HG02759 (cell line): Measurements from ENCODE around the gene IPO4.

Experiments
- ATAC-seq: cut with Tn5 transposase; IDR thresholded peaks from one replicate; pipeline ENCODE4 v1.9.1; 2021; ENCODE audit warnings: mild to moderate bottlenecking, moderate library complexity; ENCODE audit not compliant: unreplicated experiment

Gene IPO4

DNA sequence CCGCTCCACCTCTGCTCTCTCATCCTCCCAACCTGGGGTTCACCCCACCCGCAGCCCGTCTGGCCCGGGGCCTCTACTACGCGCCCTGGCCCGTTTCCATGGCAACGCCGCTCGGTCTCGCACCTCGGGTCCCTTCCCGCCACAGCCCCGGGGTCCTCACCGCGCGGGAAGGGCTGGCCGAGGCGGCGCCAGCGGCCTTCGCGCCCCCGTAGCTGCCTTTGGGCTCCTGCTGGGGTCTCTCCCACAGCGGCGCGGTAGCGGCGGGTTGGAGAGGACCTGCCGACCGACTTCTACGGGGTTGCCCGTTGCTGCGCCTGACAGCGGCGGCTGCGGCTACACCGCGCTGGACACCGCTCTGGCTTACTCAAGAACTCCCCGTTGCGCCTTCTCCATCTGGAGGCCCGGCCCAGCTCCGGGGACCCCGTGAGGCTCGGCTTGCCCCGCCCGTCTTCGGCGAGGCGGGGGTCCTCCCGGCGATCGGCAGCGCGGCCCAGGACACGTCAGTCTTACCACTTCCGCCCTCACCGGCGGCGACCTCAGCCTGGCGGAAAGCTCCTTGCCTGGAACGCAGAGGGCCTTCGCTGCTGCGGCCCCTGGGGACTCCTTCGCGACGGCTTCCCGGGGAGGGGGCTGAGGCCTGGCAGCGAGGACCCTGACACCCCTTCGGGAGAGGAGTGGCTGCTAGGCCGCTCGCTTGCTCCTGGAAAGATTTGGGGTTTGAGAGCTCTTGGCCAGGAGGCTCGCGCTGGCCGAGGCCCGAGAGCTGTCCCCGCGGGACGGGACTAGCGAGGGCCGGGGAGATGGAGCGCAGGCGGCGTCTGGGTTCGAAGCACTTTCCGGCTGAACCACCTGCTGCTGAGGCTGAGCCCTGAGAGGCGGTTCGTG lies 6.8 kb upstream of the IPO4 start, which contains the start of gene TM9SF1:
TM9SF1 (minus strand) TSS at position 256 of the 885 bp plus-strand sequence. CDS start 422 bp downstream, outside the sequence.
- peak; percentile 93 for ATAC-seq

DNA sequence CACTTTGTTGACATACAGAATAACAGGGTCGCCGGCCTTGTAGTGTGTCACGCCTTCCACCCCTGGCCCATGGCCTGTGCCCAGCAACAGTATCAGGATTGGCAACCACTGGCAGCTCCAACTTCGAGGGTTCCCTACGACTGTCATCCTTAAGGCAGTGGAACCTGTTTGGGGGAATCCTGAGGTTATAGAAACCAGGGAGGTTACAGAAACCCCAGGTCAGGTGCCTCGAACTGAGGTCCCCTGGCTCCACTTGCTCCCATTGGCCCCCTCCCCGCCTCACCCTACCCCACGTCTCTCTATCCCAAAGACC lies 6.2 kb upstream of the IPO4 start:
- ATAC-seq: no peak

DNA sequence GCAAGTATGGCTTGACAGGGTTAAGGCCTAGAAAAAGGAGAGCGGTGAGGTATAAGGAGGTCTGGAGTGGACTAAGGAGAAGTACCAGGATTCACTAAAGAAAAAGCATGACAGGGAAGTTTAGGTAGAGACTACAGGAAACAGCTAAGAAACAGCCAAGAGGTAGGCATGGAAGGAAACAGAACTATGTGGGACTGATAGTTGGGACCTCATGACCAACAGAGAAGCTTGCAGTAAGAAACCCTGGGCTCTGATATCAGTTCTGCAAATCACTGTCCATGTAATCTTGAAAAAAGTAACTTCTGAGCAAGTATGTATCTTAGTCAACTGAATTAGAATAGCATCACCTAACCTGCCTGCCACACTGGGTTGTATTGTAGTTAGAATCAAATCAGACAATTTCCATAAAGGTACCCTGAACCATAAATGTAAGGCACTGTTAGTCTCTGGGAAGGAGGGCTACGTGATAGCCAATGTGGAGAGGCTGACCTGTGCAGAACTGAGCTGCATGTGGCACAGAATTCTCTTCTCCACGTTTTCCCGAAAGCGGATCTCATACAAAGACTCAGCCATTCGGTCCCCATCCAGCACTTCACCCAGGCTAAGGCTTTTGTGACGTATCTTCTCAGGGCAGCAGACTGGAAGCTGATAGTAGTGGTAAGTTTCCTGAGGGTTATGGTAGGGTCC lies 5.7 kb upstream of the IPO4 start:
- ATAC-seq: no peak

DNA sequence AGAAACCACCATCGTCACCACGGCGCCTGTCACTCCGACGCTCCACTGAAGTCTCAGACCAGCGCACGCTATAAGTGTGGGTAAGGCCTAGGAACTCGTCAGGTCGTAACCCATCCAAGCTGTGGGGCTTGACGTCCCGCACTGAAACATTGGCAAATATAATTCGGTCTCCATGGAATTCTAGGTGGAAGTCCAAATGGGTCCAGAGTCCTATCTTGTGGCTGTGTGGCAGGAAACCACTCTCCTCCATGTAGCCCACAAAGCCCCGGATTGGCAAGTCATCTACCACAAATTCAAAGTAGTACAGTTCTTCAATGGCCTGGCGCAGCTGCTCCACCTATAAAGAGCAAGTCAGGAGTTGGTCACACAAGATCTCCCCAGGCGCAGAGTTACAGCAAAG lies 4.3 kb upstream of the IPO4 start:
- no peak for ATAC-seq

DNA sequence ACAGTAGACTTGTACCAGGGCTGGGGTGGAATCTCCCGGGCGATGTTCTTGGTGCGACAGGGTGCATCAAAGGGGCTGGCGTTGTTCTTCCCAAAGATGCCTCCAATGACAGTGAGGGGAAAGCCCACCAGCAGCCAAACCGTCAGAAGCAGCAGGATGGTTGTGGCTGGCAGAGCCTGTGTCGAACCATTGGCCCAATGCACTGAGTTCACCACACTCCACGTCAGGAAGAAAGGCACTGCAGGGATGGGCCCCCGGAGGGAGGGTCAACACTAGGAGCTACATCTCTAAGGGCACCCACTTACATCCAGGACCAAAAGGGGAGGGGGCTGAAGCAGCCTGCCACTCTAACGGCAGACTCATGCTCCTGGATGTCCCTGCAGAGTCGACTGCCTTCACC lies 1.8 kb upstream of the IPO4 start:
- no peak for ATAC-seq

DNA sequence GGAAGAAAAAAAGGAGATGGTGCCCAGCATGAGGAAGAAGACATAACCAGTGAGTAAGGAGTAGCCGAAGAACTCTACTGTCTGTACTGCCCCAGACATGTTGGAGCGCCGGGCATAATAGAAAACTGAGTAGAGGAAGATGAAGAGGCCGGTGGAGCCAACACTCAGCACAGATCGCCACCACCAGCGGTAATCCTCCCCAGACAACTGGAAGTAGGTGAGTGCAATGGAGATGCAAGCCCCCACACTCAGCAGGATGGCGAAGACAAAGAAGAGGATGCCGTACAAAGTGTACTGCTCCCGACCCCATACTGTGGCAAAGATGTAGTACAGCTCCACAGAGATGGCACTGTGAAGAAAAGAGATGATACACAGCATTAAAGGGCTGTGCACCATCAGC lies 844 bp upstream of the IPO4 start:
- no peak for ATAC-seq

DNA sequence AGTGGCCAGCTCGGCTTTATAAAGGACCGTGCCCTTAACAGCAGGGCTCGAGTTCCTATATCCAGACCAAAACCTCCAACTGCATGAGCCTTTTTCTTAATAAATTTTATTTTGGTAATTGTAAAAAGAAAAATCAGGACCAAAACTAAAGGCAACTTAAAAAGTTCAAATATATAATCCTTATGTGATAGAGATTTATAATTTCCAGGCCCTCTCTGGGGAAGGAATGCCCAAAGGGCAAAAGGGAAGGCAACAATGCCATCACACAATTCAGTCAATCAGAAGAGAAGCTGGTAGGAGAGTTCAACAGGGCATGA lies 401 bp upstream of the IPO4 start:
- ATAC-seq: no peak

DNA sequence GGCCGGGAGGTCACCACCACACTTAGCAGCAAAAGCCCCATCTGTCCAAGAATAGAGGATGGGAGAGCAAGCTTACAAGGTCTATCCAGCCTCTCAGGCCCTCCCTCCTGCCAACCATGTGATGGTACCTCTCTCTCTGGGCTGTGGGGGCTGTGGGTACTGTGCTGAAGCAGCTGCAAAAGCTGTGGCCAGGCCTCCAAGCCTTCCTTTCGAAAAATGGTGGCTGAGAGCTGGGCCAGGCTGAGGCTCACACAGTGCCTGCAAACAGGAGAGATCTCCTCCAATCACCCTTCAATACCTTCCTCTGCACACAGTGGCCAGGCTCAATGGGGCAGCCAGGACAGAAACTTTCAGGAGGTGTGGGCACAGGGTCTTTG lies 1.1 kb downstream of the IPO4 start:
- no peak for ATAC-seq

DNA sequence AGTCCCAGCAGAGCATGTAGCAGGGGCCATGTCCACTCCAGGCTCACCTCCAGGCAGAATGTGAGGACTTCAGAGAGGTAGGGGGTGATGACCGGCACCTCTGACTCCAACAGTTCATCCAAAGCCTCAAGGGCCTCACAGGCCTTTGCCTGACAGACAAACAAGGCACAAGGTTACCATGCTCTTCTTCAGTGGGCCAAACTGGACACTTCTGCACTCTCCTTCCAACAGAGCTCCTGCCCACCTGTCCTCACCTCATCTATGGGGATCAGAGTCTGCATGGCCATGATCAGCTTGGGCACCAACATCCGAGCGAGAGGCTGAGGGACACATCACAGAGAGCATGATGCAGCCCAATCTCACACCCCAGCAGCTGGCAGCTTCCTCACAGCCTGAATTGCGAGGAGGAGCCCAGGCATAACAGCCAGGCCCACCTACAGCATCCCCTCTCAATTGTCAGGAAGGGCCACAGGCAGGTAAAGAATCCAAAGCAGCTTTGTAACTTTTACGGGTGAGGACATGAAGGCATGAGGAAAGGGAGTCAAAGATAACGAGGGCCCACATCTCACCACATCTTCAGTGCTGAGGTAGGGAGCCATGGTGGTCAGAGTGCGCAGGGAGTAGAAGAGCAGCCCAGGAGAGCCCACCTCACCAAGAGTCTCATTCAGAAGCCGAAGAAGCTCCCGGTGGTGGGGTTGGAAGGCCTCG lies 1.6 kb downstream of the IPO4 start:
- ATAC-seq: no peak

DNA sequence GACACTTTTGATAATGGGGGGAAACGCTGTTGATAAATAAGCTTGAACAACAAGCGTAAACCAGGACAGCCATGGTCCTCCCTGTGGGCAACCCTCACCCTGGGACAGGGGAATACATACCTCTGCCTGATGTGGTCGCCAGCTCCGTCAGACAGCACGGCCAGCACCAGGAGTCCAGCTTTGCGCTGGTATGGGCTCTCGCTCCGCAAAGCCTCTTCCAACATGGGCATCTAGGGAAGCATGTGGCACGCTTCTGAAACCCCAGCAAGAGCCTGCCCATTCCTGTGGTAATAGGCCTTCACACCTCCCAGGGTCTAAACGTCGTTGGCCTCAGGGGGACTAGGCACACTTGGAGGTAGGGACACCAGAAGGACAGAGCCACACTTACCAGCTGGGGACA lies 2.9 kb downstream of the IPO4 start:
- ATAC-seq: no peak

DNA sequence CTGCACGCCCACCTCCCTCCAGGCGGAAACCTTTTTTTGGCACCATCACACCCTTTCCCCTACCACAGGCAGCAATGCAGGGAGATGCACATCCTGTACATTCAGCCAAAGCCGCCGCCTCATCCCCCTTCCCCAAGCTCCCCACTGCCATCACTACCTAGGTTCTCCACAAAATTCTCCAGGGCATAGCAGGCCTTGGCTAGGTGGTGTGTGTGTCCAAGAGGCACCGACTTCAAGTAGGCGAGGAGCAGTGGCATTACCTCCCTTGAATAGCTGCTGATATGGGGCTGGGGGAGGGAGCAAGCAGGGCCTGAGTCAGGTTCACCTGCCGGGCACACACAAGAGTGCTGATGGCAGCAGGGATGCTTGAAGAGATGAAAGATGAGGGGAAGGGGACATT lies 3.6 kb downstream of the IPO4 start:
- ATAC-seq: no peak

DNA sequence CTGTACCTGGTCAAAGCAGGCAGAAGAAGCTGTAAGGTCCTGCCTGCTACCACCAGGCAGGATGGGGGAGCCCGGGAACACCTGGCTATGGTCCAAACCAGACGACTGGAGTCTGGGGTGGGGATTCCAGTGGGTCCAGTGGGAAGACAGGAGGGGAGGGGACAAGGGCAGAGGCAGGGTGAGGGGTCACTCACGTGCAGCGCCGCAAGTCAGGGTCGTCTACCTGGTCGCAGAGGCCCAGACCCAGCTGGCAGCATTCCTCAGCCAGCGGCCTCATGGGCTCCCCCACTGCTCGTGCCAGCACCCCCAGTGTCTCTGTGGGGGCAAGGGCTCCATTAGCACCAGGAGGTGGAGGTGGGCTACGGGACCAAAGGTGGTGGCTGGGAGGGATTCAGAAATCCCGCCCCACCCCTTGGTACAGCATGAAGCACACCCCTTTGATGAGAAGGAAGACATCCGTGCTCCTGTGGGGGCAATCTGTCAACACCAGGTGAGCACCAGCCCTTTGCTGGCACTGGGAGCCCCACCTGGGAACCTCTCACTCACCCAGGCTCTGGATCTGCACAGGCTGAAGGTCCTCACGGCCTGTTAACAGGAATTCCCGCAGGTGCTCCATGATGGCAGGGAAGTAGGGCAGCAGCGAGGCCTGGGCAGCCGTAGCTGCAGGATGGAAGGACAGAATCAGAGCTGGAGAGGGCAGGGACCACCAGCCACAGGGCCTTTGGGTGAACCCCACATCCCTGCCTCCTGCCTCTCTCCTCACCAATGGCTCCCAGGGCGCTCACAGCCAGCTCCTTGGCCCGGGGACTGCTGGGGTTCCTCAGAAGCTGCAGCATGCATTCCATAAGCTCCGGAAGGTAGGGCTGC lies 4.3 kb downstream of the IPO4 start:
- no peak for ATAC-seq

DNA sequence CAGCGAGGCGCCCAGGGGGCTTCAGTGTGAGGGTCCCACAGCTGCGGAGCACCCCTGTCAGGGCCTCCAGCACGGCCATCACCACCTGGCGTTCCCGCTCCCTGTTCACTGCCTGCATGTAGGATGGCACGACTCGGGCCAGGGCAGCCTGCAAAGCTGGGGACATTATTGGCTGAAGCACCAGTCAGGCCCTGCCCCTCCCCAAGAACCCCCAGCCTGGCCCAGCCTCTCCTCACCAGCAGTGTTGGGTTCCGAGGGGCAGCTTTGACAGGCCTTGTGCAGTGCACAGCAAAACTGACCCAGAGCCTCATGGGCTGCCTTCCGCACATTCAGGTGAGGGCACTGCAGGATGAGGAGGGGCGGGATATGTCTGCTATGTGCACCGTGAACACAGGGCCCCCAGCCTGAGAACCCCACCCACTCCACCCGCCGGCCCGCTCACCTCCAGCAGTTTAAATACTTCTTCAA lies 5.6 kb downstream of the IPO4 start:
- no peak for ATAC-seq

DNA sequence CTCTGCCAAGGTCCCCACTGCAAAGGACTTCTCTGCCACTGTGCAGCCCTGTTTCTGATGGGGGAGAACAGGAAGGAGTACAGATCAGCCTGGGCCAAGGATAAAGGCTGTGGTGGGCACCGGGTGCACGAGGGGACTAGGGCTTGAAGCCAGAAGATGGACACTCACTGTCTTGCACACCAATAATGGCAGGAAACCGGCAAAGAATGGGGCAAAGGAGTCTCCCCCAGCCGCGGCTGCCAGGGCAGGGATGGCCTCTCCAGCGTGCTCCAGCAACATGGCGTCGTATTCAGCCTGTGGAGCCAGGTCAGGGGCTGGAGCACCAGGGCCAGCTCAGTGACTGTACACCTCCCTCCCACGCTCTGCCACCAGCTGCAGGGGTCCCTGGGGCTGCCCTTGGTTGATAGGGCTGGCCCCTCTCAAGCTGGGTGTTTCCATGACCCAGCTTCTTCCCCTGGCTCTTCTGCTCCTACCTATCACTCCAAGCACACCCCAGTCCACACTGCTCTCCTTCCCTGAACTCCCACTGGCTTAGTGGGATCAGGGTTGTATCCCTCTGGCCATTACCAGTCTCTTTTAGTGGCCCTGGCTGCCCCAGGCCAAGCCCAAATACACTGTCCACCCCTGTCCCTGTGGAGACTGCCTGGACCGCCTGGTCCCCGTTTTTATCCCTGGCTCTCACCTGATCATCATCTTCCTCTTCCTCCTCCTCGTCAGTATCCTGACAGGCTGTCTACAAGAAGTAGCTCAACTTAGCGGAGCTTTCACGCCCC lies 6.3 kb downstream of the IPO4 start:
- no peak for ATAC-seq

DNA sequence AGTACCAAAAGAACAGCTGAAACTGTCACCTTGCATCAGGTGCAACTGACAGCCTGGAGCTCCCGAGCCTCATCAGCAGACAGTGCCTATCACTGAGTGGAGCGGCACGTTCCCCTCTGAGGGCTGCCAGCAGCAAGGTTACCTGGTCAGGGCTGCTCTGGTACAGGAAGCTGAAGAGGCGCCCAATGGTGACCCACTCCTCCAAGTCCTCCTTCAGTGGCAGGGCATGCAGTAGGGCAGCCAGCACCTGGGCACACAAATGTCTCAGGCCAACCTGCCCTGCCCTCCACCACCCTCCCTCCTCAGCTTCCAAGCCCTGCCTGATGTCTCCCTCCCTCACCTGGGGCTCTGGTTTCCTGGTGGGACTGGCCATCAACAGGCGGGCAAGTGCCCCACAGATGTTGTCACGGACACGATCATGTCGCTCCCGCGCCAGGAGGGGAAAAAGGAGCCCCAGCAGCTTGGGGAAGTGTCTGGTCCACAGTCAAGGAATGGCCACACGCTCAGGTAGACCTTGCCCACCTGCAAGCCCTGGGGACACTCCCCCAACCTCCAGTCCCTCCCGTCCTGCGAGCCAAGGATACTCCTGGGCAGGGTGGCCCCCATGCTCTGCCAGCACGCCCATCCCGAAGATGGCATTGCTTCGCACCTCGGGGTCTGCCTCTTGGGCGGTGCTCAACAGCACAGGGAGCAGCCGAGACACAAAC lies 7.1 kb downstream of the IPO4 start:
- no peak for ATAC-seq

DNA sequence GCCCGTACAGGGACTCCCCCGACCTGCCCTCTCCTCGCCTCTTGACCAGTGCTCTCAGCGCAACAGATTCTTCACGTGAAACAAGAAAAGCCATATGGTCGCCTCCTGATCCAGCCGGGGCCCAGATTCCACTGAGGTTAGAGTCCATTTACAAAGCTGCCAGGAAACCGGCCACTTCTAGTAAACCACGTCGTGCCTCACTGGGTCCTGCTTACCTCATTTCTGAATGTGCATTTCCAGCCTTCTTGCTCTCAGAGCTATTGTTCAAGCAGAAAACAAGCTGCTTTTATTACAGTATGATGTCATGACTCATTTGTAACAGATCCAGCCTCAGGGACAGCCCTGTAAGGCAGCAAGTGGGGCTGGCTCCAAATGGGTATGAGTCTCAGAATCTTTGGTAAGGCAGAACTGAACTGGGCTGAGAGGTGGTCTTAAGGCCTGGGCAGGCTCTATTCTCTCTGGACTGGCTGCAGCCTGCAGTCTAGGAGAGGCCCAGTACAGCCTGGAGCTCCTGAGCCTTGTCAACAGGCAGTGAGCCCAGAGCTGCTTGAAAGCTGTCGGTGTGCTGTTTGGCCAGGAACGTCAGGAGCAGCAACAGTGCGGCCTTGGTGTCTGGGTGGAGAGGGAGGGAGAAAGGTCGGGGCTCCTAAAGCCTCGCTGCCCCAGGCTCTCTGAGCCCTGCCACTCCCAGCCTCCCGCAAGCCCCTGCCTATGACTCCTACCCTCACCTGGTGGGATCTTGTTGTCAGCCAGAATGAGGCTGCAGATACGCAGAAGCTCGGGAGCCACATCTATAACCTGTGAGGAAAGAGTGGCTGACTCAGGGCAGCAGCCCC lies 8.4 kb downstream of the IPO4 start:
- no peak for ATAC-seq

DNA sequence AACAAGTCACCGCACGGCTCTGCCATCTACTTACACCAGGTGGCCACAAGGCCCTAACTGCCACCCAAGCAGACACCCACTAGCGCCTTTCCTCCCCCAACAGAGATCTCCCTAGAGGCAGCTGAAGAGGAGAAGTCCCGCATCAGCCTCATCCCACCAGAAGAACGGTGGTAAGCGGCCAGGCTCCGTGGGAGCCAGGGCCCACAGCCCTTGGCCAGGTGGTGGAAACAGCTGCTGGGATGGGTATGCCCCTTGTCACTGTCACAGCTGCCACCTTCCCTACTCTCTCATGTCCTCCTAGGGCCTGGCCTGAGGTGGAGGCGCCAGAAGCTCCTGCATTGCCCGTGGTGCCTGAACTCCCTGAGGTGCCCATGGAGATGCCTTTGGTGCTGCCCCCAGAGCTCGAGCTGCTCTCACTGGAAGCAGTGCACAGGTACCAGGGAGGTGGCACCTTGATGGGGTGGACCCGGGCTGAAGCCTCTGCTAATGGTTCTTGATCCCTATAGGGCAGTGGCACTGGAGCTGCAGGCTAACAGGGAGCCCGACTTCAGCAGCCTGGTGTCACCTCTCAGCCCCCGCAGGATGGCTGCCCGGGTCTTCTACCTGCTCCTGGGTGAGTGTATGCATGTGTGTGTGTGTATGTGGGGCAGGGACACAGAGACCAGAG lies 9.2 kb downstream of the IPO4 start:
- no peak for ATAC-seq
